A549 (cell line): ENCODE data around the gene CLECL1.

ENCODE experiments used
- CEBPB ChIP-seq, 2 experiments: fragments of >200 bp in 1 of 2; sonication (Bioruptor Twin) in 1 of 2; formaldehyde crosslinking in 1 of 2; IDR thresholded peaks; 2 replicates each; pipeline ENCODE4 v1.6.1; 2012 to 2016
- EP300 ChIP-seq, 2 experiments: fragments of >200 bp; sonication (Bioruptor Twin); formaldehyde crosslinking; IDR thresholded peaks; 2 replicates in 1 of 2; 3 replicates in 1 of 2; pipeline ENCODE4 v1.6.1; 2016 to 2017
- PBX3 ChIP-seq: IDR thresholded peaks from 2 replicates; pipeline ENCODE4 v1.6.1; 2012
- POLR2A ChIP-seq: IDR thresholded peaks from 2 replicates; pipeline ENCODE4 v1.6.1; 2012; ENCODE audit warnings: mild to moderate bottlenecking, low read length
- RARB ChIP-seq: fragments of 250-450 bp; sonication (Bioruptor Pico); IDR thresholded peaks from 2 replicates; pipeline ENCODE4 v1.8.0; 2021; ENCODE audit warnings: mild to moderate bottlenecking, moderate library complexity
- REST ChIP-seq: fragments of 200-600 bp; sonication (generic); IDR thresholded peaks from 2 replicates; pipeline ENCODE4 v1.6.1; 2016; ENCODE audit warnings: antibody characterized with exemption, mild to moderate bottlenecking, moderate library complexity
- SMC3 ChIP-seq: fragments of >200 bp; sonication (Bioruptor Twin); formaldehyde crosslinking; IDR thresholded peaks from 3 replicates; pipeline ENCODE4 v1.6.1; 2018; ENCODE audit warnings: inconsistent platforms
- TF ChIP-seq, protein P1 (sequence below): fragments of >200 bp; sonication (Bioruptor Twin); formaldehyde crosslinking; IDR thresholded peaks from 3 replicates; pipeline ENCODE4 v1.5.1; 2016
- TF ChIP-seq, protein P2 (sequence below): fragments of 250-450 bp; sonication (Bioruptor Pico); IDR thresholded peaks from 2 replicates; pipeline ENCODE4 v1.5.0; 2021; ENCODE audit warnings: mild to moderate bottlenecking, moderate library complexity, borderline replicate concordance

GRCh38 chr12:9761419-9761781, 28.5 kb upstream of the CLECL1 start:
- TF ChIP-seq RARB (CRISPR knock-in tag) (no peak), SMC3 (no peak), REST (no peak), PBX3 (no peak), POLR2A (no peak), CEBPB (IDR thresholded peaks at IDR 0.05) (no peak), EP300 (IDR thresholded peaks at IDR 0.05) (no peak)
- TF ChIP-seq, protein P1, sequence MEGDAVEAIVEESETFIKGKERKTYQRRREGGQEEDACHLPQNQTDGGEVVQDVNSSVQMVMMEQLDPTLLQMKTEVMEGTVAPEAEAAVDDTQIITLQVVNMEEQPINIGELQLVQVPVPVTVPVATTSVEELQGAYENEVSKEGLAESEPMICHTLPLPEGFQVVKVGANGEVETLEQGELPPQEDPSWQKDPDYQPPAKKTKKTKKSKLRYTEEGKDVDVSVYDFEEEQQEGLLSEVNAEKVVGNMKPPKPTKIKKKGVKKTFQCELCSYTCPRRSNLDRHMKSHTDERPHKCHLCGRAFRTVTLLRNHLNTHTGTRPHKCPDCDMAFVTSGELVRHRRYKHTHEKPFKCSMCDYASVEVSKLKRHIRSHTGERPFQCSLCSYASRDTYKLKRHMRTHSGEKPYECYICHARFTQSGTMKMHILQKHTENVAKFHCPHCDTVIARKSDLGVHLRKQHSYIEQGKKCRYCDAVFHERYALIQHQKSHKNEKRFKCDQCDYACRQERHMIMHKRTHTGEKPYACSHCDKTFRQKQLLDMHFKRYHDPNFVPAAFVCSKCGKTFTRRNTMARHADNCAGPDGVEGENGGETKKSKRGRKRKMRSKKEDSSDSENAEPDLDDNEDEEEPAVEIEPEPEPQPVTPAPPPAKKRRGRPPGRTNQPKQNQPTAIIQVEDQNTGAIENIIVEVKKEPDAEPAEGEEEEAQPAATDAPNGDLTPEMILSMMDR: no peak
- TF ChIP-seq, protein P2, sequence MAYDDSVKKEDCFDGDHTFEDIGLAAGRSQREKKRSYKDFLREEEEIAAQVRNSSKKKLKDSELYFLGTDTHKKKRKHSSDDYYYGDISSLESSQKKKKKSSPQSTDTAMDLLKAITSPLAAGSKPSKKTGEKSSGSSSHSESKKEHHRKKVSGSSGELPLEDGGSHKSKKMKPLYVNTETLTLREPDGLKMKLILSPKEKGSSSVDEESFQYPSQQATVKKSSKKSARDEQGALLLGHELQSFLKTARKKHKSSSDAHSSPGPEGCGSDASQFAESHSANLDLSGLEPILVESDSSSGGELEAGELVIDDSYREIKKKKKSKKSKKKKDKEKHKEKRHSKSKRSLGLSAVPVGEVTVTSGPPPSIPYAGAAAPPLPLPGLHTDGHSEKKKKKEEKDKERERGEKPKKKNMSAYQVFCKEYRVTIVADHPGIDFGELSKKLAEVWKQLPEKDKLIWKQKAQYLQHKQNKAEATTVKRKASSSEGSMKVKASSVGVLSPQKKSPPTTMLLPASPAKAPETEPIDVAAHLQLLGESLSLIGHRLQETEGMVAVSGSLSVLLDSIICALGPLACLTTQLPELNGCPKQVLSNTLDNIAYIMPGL: no peak
